Measurements from ENCODE around the gene MRGPRE. TPM values are rescaled to one million over a fixed set of nuclear protein-coding genes. Genes with fewer than 3 reads are reported as not detected.

The MRGPRE gene
- total RNA-seq, 1 donor from 2014 or later: not detected

GRCh38 chr11:3197044-3197695 lies 35.0 kb downstream of the MRGPRE start:
- no peaks in the 10 kb centered on the region for H3K36me3 Mint-ChIP-seq (ENCODE audit: low read depth, unreplicated experiment)
- no peak for TF ChIP-seq CTCF (IDR thresholded peaks at IDR 0.05; ENCODE audit: unreplicated experiment)
- no peak overlapping the region for H3K27ac Mint-ChIP-seq (ENCODE audit: unreplicated experiment)
- no peak for DNase-seq (ENCODE audit: low spot score)
- no peak overlapping the region for H3K4me3 Mint-ChIP-seq (ENCODE audit: unreplicated experiment)
- H3K27me3 Mint-ChIP-seq (ENCODE audit: unreplicated experiment): peaks cover 8% of the 10 kb centered on the region
- H3K9me3 Mint-ChIP-seq (ENCODE audit: unreplicated experiment): no peaks in the 10 kb centered on the region
- H3K4me1 Mint-ChIP-seq (ENCODE audit: unreplicated experiment): peaks cover 3% of the 10 kb centered on the region

- Mint-ChIP-seq H3K36me3 (ENCODE audit: low read depth, unreplicated experiment) (no peaks in the 10 kb centered on the region), H3K4me3 (ENCODE audit: unreplicated experiment) (no peak overlapping the region), H3K27ac (ENCODE audit: unreplicated experiment) (peak overlapping the region; percentile 84), H3K4me1 (ENCODE audit: unreplicated experiment) (peaks cover 3% of the 10 kb centered on the region), H3K9me3 (ENCODE audit: unreplicated experiment) (no peaks in the 10 kb centered on the region), H3K27me3 (ENCODE audit: unreplicated experiment) (peaks cover 8% of the 10 kb centered on the region)
- DNase-seq (ENCODE audit: low spot score): no peak
- no peak for TF ChIP-seq CTCF (IDR thresholded peaks at IDR 0.05; ENCODE audit: unreplicated experiment)
These were observed 35.8 kb downstream of the MRGPRE start for GRCh38 chr11:3196161-3197043.

- TF ChIP-seq CTCF (IDR thresholded peaks at IDR 0.05; ENCODE audit: unreplicated experiment): no peak
- H3K27ac Mint-ChIP-seq (ENCODE audit: unreplicated experiment): peak overlapping the region; percentile 84
- no peaks in the 10 kb centered on the region for H3K36me3 Mint-ChIP-seq (ENCODE audit: low read depth, unreplicated experiment)
- peaks cover 3% of the 10 kb centered on the region for H3K4me1 Mint-ChIP-seq (ENCODE audit: unreplicated experiment)
- H3K27me3 Mint-ChIP-seq (ENCODE audit: unreplicated experiment): peaks cover 8% of the 10 kb centered on the region
- no peaks in the 10 kb centered on the region for H3K9me3 Mint-ChIP-seq (ENCODE audit: unreplicated experiment)
- no peak overlapping the region for H3K4me3 Mint-ChIP-seq (ENCODE audit: unreplicated experiment)
- no peak for DNase-seq (ENCODE audit: low spot score)
These were observed 36.7 kb downstream of the MRGPRE start for GRCh38 chr11:3195251-3196160.

GRCh38 chr11:3194016-3194816 lies 38.0 kb downstream of the MRGPRE start:
- Mint-ChIP-seq H3K27me3 (ENCODE audit: unreplicated experiment) (peaks cover 9% of the 10 kb centered on the region), H3K36me3 (ENCODE audit: low read depth, unreplicated experiment) (no peaks in the 10 kb centered on the region)

More at GRCh38 chr11:3194016-3194816, 38.0 kb downstream of the MRGPRE start:
- no peak overlapping the region for H3K4me3 Mint-ChIP-seq (ENCODE audit: unreplicated experiment)
- no peak for TF ChIP-seq CTCF (IDR thresholded peaks at IDR 0.05; ENCODE audit: unreplicated experiment)
- peaks cover 3% of the 10 kb centered on the region for H3K4me1 Mint-ChIP-seq (ENCODE audit: unreplicated experiment)
- no peaks in the 10 kb centered on the region for H3K9me3 Mint-ChIP-seq (ENCODE audit: unreplicated experiment)
- H3K27ac Mint-ChIP-seq (ENCODE audit: unreplicated experiment): no peak overlapping the region
- no peak for DNase-seq (ENCODE audit: low spot score)
